ENCODE results near the gene PRKAA1. TPM values are rescaled to one million over a fixed set of nuclear protein-coding genes. Genes with fewer than 3 reads are reported as not detected.

The PRKAA1 gene
- 28.6 to 65.5 TPM (median 36.2 TPM) in 5 replicates for total RNA-seq (2022; extraction: Qiagen RNA extraction; ENCODE audit: low read depth)

DNA sequence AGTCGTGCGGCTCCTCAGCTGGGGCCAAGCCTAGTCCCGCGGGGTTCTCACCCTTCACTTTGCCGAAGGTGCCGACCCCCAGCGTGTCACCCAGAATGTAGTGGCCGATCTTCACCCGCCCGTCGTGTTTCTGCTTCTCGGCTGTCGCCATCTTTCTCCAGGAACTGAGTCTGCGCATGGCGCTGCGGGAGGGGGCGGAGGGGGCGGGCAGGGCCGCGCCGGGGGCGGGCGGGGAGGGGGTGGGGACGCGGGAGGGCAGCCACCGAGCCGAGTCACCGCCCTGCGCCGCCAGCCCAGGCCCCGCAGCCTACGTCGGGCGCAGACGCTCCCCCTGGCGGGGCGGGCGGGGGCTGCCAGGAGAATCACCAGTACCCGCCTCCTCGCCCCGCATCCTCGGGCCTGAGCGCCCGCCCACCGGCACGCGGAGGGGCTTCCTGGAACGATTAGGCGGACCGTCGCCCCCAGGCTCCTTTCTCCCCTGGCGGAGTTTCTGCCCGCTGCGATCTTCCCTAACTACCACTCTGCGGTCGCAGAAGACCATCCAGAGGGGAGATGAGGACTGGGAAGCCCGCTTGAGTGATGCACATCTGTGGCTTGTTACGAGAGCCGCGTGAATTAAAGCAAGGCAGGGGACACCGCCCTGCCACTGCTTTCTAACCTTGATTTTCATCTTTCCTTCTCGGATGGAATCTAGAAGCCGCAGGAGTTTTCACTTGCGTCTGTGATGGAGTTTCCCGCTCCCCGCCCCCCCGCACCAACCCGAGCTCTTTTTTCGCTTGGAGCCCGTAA is at the start of gene PRKAA1:
TSS of gene PRKAA1 (minus strand) at position 363 of the 789 bp plus-strand sequence. CDS start at position 178, 185 bp downstream.

DNA sequence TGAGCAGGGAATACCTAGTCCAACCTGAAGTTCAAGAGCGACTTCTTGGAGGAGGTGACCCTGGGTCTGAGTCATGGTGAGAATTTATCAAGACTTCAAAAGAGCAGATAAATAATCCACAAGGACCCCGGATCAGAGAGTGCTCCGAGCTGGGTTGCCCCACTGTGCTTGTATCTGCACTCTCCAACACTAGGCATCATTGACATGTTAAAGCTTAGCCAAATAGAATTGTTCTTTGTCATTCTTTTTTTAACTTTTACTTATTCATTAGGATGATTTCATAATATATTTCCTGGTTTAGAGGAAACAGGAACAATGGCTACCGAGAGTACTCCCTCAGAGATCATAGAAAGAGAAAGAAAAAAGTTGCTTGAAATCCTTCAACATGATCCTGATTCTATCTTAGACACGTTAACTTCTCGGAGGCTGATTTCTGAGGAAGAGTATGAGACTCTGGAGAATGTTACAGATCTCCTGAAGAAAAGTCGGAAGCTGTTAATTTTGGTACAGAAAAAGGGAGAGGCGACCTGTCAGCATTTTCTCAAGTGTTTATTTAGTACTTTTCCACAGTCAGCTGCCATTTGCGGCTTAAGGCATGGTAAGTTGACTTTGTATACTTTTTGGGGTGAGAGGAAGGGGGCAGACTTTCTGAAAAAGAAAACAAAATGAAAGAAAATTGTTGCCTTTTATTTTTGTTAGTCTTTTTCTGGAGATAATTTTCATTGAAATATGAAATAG is 43.1 kb upstream of the PRKAA1 start, which contains the start of gene CARD6:
TSS of gene CARD6 (plus strand) at position 300 of the 738 bp plus-strand sequence. CDS start at position 316, 16 bp downstream.

DNA sequence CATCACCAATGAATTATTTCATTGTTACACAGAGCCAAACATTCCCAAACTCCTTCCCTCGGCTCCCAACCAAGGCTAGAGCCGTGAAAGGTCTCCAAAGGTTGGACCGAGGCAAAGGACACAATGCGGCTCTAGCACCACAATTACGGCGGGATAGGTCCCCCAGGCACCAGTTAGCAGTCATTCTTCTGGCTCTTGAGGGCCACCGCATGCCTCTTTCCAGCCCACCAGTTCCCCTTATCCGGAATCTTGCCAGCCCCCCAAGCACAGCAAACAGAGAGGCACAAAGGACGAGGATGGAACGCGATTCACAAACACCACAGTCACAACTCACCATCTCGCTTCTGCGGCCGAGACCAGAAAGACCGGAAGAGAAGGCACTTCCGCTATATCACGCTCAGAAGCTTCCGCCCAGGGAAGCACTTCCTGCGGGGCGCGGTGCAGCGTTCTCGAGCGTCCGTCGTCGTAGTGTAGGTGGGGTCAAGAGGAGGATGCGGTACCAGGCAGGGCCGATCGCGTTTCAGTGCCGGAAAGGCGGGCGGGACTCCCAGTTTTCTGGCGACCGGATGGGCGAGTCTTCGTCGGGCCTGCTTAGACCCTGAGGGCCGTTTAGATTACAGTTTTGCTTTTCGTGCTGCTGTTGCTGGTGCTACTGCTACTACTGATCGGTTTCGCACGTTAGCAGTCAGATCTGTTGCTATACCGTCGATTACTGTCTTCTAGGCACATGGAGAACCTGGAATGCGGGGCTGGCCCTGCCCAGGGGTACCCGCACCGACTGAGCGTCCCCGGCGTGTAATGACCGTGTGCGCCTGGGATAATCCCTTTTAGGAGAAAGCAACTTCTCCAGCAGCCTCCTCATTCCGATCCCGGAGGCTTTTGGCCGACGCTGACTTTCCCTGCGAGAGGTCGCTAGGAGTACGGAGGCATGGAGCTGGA is 36.9 kb upstream of the PRKAA1 start, which contains the start of gene RPL37:
TSS of gene RPL37 (minus strand) at position 374 of the 939 bp plus-strand sequence. CDS start at position 337, 37 bp downstream.

DNA sequence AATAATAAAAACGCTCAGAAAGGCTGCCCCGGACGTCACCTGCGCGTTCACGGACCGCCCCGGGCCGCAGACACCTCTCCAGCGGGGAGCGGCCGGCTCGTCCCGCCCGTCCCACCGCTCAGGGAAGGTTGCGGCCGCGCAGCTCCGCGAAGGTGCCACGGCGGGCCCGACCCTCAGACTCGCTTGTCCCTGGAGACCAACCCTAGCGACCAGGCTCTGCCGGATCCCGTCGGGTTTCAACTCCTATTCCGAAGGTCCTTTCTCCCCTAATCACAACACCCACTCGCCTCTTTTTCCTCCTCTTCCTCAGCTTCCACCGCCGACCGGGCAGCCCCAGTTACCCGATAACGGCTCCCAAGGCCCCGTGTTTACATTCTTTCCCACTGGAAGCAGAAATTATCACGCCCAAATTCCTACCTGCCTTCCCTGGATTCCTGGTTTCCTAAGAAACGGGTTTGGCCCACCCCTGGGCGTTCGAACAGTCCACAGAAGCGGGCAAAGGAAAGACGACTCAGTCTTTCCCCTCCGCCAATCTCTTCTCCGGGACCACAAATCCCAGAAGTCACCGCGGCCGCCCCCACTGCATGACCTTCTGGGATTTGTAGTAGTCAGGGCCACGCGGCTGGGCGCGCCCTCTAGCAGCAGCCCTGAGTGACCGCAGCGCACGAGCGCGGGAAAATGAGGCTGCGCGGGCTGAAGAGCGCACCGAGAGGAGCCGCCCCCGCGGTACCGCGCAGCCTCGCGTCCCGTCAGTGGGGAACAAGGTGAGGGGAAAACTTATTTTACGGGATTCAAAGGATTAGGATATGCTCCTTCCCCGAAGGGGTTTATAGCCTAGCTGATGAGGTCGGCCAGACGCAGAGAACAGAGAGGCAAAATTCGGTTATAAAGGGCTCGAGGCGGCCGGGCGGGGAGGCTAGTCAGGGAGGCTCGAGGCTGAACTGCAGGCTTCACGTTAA is 42.5 kb downstream of the PRKAA1 start, which contains the start of gene TTC33:
TSS of gene TTC33 (minus strand) at position 555 of the 959 bp plus-strand sequence. CDS start 8,943 bp downstream, outside the sequence.

Other genes starting within 250 kb of the PRKAA1 start
- gene PTGER4, start 118.5 kb downstream of the PRKAA1 start, total RNA-seq (2022; extraction: Qiagen RNA extraction; ENCODE audit: low read depth) = 0.70 to 1.8 TPM (median 0.72 TPM) in 5 replicates
- gene TTC33, start 42.4 kb downstream of the PRKAA1 start, total RNA-seq (2022; extraction: Qiagen RNA extraction; ENCODE audit: low read depth) = 7.2 to 17.5 TPM (median 10.9 TPM) in 5 replicates
- gene RPL37, start 36.8 kb upstream of the PRKAA1 start, total RNA-seq (2022; extraction: Qiagen RNA extraction; ENCODE audit: low read depth) = 2,605 to 3,012 TPM (median 2,812 TPM) in 5 replicates
- 4.2 to 5.5 TPM (median 4.9 TPM) in 5 replicates for gene CARD6, start 43.0 kb upstream of the PRKAA1 start, total RNA-seq (2022; extraction: Qiagen RNA extraction; ENCODE audit: low read depth)
- gene C7, start 111.1 kb upstream of the PRKAA1 start, total RNA-seq (2022; extraction: Qiagen RNA extraction; ENCODE audit: low read depth) = not detected in 5 replicates

Measured in A549 treated with CpdA at 1 μM for 4 hours (cell line).